ENCODE measurements around the gene GALNT2.
A peak's percentile ranks its signal among the peaks of the same experiment; 100 is the strongest.

The GALNT2 gene

DNA sequence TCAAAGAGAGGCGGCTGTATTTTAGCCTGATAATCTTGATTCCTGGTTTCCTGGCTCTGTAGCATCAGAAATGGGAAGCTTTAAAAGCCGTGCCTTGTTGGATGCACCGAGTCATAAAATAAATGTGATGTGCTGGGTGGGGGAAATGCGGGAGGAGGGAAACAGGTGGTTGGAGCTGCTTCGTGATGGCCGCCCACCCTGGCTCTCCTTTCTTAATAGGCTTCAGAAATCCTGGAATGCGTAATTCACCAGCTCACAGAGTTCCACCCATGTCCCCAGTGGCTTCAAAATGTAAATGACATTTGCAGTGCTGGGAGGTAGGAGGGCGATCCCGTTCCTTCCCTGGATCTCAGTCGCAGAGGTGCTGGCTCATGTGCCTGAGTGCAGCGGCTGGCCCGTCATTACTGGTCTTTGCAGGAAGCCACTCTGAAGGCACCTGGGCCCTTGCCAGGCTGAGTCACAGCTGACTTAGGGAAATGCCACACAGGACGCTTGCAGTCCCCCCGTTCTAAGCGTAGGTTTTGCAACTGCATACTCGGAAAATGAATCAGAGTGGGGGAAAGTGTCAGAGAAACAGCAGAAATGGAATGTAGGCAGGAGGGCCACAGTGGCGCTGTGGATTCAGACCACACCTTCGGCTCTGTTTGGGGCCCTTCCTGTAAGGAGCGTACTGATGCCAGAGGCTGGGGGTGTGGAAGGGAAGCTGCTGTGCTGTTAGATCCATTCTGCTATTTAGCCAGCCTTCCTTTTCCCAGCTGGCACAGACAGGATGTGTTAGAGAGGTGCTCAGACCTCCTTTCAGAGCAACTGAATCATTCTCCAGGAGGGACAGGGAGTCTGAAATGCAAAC, 37.6 kb downstream of the GALNT2 start:
- peaks cover 98% of the 10 kb centered on the region for H3K79me2 ChIP-seq (ENCODE audit: insufficient read depth, low read length)
- ATAC-seq (ENCODE audit: insufficient read depth, low read depth) = peak; percentile 78
- H3K27ac ChIP-seq (ENCODE audit: low read length) = peak overlapping the region; percentile 86
- DNase-seq = peak; percentile 85
- TF ChIP-seq, protein P1, sequence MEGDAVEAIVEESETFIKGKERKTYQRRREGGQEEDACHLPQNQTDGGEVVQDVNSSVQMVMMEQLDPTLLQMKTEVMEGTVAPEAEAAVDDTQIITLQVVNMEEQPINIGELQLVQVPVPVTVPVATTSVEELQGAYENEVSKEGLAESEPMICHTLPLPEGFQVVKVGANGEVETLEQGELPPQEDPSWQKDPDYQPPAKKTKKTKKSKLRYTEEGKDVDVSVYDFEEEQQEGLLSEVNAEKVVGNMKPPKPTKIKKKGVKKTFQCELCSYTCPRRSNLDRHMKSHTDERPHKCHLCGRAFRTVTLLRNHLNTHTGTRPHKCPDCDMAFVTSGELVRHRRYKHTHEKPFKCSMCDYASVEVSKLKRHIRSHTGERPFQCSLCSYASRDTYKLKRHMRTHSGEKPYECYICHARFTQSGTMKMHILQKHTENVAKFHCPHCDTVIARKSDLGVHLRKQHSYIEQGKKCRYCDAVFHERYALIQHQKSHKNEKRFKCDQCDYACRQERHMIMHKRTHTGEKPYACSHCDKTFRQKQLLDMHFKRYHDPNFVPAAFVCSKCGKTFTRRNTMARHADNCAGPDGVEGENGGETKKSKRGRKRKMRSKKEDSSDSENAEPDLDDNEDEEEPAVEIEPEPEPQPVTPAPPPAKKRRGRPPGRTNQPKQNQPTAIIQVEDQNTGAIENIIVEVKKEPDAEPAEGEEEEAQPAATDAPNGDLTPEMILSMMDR (IDR thresholded peaks at IDR 0.05; ENCODE audit: borderline replicate concordance, extremely low read depth, low read length, poor library complexity, severe bottlenecking) = peak; percentile 26
- TF ChIP-seq EZH2 (IDR thresholded peaks at IDR 0.05; ENCODE audit: borderline replicate concordance, low read depth, low read length, severe bottlenecking) = no peak
- H3K27me3 ChIP-seq (ENCODE audit: insufficient read depth, low read length, poor library complexity) = no peaks in the 10 kb centered on the region
- H3K9ac ChIP-seq (ENCODE audit: low read depth, low read length) = peak overlapping the region; percentile 49
- no peak overlapping the region for H2AFZ ChIP-seq (ENCODE audit: low read depth, low read length)
- H4K20me1 ChIP-seq (ENCODE audit: insufficient read depth, low read length) = peaks cover 51% of the 10 kb centered on the region
- peaks cover 100% of the 10 kb centered on the region for H3K4me1 ChIP-seq (ENCODE audit: insufficient read depth, low read length)
- no peaks in the 10 kb centered on the region for H3K9me3 ChIP-seq (ENCODE audit: insufficient read depth, low read length, severe bottlenecking)
- H3K4me2 ChIP-seq (ENCODE audit: insufficient read depth, low read length) = peak overlapping the region; percentile 61
- peak overlapping the region in 1 of 2 experiments; percentile 42; a peak in 2 of 4 replicates for H3K4me3 ChIP-seq (ENCODE audit: low read depth in 1 of 2, low read length in 2 of 2)
- peaks cover 53% of the 10 kb centered on the region for H3K36me3 ChIP-seq (ENCODE audit: insufficient read depth, low read length)

- peak overlapping the region; percentile 86 for H3K27ac ChIP-seq (ENCODE audit: low read length)
These were observed 38.3 kb downstream of the GALNT2 start for GRCh38 chr1:230105245-230105753.

DNA sequence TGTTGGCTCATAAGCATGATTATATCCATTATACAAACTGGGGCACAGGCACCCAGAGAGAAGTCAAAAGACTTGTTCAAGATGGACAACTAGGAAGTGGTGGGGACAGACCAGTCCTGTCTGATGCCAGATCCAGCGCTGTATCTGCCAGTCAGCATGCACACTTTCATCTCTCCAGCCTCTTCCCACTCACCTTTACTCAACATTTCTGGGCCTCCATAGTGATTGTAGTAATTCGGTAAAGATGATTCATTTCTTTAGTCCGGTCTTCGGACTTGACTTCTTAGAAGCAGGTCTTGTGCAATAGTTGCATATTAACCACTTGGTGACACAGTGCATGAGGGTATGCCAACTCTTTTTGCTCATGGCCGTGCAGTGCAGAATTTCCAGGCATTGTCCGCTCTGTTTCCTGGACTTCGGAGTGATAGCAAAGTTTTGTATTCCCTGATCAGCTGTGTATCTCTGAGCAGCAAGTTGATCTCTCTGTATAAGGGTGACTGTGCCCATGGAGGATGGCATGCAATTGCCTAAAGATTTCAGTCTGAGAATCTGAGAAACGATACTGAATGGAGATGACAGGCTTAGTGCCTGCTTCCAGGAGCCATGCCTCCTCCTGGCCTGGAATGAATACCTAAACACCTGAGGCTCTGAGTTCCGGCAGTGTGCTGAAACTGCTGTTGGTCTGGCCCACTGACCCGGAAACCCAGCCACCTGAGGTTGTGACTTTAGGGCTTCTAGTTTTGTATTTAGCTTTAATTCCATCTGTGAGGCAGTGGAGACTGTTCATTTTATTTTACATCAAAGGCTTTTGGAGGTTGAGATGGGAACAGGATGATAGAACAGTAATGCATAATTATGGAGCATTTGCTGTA, 39.0 kb downstream of the GALNT2 start:
- Histone ChIP-seq H3K4me2 (ENCODE audit: insufficient read depth, low read length) (peak overlapping the region; percentile 61), H3K36me3 (ENCODE audit: insufficient read depth, low read length) (peaks cover 47% of the 10 kb centered on the region), H3K27ac (ENCODE audit: low read length) (peak overlapping the region; percentile 86), H3K79me2 (ENCODE audit: insufficient read depth, low read length) (peaks cover 96% of the 10 kb centered on the region), H3K9me3 (ENCODE audit: insufficient read depth, low read length, severe bottlenecking) (no peaks in the 10 kb centered on the region), H3K9ac (ENCODE audit: low read depth, low read length) (peak overlapping the region; percentile 49), H3K27me3 (ENCODE audit: insufficient read depth, low read length, poor library complexity) (no peaks in the 10 kb centered on the region), H3K4me3 (ENCODE audit: low read depth in 1 of 2, low read length in 2 of 2) (peak overlapping the region in 1 of 2 experiments; percentile 42; a peak in 2 of 4 replicates), H2AFZ (ENCODE audit: low read depth, low read length) (no peak overlapping the region), H4K20me1 (ENCODE audit: insufficient read depth, low read length) (peaks cover 55% of the 10 kb centered on the region), H3K4me1 (ENCODE audit: insufficient read depth, low read length) (peaks cover 100% of the 10 kb centered on the region)
- DNase-seq (no peak), ATAC-seq (ENCODE audit: insufficient read depth, low read depth) (no peak)
- TF ChIP-seq, protein P1 (IDR thresholded peaks at IDR 0.05; ENCODE audit: borderline replicate concordance, extremely low read depth, low read length, poor library complexity, severe bottlenecking) = no peak
- TF ChIP-seq EZH2 (IDR thresholded peaks at IDR 0.05; ENCODE audit: borderline replicate concordance, low read depth, low read length, severe bottlenecking) = no peak

More at GRCh38 chr1:230105245-230105753, 38.3 kb downstream of the GALNT2 start:
- no peaks in the 10 kb centered on the region for H3K27me3 ChIP-seq (ENCODE audit: insufficient read depth, low read length, poor library complexity)
- peaks cover 51% of the 10 kb centered on the region for H4K20me1 ChIP-seq (ENCODE audit: insufficient read depth, low read length)
- H2AFZ ChIP-seq (ENCODE audit: low read depth, low read length) = no peak overlapping the region
- no peak for DNase-seq
- H3K4me2 ChIP-seq (ENCODE audit: insufficient read depth, low read length) = peak overlapping the region; percentile 61
- H3K4me3 ChIP-seq (ENCODE audit: low read depth in 1 of 2, low read length in 2 of 2) = peak overlapping the region in 1 of 2 experiments; percentile 42; a peak in 2 of 4 replicates
- peaks cover 96% of the 10 kb centered on the region for H3K79me2 ChIP-seq (ENCODE audit: insufficient read depth, low read length)
- peaks cover 50% of the 10 kb centered on the region for H3K36me3 ChIP-seq (ENCODE audit: insufficient read depth, low read length)
- ATAC-seq (ENCODE audit: insufficient read depth, low read depth) = no peak
- H3K9me3 ChIP-seq (ENCODE audit: insufficient read depth, low read length, severe bottlenecking) = no peaks in the 10 kb centered on the region
- TF ChIP-seq EZH2 (IDR thresholded peaks at IDR 0.05; ENCODE audit: borderline replicate concordance, low read depth, low read length, severe bottlenecking) = no peak
- TF ChIP-seq, protein P1 (IDR thresholded peaks at IDR 0.05; ENCODE audit: borderline replicate concordance, extremely low read depth, low read length, poor library complexity, severe bottlenecking) = no peak
- H3K4me1 ChIP-seq (ENCODE audit: insufficient read depth, low read length) = peaks cover 100% of the 10 kb centered on the region
- peak overlapping the region; percentile 49 for H3K9ac ChIP-seq (ENCODE audit: low read depth, low read length)

All from DND-41 (cell line).